T-helper 9 cell (primary cell): ENCODE data around the gene VKORC1.
A peak's percentile ranks its signal among the peaks of the same experiment; 100 is the strongest.
"Not testable (repeated sequence)": the region's sequence is repeated elsewhere in the genome, so short reads cannot be mapped to it uniquely, and the experiment has no call there.

ENCODE experiments used
- DNase-seq: peaks from one replicate; pipeline ENCODE4 v3.0.0-alpha.2; 2020
- total RNA-seq, 2 donors: gene quantifications; one replicate each; lab custom pipeline; 2026; lab: John Stamatoyannopoulos, UW

The VKORC1 gene
- 7.7 to 8.0 reads per million in 2 donors for total RNA-seq

DNA sequence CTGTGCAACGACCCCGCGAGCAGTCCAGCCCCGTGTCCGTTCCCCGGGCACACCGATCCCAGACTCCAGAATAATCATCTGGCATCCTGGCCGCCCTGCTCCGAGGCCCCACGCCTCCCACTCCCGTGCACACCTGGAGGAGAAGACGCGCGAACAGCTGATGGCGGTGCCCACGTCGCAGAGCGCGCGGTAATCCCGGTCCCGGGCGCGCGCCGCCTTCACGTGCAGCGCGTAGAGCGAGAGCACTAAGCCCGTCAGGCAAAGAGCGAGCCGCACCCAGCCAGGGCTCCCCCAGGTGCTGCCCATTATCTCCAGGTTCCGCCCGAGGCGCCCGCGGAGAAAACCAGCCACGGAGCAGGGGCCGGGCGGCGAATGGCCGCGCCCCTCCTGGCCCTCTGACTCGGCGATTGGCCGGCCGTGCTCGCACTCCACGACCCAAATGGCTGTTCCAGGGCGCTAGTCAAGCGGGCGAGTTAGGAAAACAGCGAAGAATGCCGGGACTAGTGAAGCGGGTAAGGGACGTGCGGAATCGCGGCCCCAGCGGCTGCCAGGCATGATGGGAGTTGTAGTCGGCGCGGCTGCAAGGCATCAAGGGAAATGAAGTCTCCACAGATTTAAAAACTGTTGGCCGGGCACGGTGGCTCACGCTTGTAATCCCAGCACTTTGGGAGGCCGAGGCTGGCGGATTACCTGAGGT is at the start of gene VKORC1:
VKORC1 (minus strand) TSS at position 374 of the 697 bp plus-strand sequence; CDS start at position 306, 68 bp downstream.
- peak; percentile 78 for DNase-seq

DNA sequence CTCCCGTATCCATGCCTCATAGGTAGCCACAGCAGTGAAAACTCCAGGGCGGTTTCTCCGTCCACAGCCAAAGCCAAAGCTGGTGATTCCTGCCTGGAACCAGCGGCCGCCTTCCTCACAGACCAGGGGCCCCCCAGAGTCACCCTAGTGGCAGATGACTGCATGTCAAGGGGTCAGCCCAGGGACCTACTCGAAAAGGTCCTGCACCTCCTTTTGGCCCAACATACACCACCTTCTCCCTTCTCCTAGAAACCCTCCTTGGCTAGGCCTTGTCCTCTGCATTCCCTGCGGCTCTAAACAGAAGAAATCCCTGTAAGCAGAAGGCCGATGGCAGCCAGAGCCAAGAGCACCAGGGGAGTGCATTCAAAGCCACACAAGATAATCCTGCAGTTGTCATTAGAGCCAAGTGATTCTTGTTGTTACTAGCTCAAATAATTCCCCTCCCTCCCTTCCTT is 49.1 kb upstream of the VKORC1 start:
- DNase-seq, result no peak

DNA sequence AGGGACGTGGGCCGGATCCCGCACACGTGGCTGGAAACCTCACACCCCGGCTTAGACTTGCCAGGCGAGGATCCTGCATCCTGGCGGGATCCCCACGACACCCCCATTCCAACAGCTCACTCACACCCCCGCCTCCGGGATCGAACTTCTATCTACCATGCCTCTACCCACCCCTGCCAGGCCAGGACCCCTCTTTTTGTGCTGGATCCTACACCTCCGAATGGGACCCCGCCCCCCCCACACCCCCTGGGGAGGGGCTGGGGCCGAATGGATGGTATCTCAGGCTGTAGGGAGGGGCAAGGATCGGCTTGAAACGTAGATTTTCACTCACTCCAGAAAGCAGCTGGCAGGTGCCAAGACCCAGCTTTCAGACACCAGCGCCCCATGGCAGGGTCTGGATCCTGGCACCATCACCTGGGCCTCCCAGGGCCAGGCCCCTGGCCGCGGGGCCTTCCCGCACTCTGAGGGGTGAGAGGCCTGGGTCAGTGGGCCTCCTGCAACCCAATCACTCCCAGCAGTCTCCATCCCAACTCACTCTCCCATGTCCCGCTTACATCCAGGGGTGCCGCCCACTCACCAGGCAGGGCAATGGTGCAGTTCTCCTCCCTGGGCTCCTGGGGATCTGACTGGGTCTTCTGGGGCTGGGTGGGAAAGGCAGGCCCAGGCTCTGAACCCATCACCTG is 48.6 kb upstream of the VKORC1 start:
- DNase-seq, result no peak

DNA sequence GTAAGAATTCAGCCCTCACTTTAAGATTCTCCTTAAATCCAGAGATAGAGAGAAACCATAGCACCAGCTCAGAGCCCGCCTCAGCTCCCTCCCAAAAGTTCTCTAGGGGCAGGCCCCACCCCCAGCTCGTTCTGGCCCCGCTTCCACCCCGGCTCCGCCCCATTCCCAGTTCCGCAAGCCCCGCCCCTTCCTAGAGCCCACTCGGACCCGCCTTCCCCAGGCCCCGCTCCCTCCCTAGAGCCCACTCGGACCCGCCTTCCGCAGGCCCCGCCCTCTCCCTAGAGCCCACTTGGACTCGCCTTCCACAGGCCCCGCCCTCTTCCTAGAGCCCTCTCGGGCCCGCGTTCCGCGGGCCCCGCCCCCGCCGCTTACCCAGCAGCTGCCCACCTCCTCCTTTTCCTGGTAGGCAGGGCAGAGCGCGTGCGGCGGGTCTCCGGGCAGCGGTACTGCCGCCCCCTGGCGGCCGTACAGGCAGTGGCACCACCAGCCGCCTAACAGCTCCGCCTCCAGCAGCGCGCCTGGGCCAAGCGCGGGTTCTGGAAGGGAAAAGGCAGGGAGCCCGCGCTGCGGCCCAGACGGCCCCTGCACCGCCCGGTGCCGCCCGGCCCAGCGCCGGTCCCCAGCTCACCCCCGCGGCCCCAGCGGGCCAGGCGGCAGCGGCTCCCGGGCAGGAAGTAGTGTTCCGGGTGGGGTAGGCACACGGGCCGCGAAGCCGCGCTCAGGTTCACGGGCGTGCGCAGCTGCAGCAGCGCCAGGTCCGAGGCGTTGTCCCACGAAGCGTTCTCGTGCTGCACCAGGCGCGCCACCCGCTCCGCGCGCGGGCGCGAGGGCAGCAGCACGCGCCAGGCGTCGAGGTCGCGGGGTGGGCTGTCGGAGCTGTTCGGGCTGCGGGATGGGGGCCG is 47.8 kb upstream of the VKORC1 start:
- peak; percentile 92 for DNase-seq

DNA sequence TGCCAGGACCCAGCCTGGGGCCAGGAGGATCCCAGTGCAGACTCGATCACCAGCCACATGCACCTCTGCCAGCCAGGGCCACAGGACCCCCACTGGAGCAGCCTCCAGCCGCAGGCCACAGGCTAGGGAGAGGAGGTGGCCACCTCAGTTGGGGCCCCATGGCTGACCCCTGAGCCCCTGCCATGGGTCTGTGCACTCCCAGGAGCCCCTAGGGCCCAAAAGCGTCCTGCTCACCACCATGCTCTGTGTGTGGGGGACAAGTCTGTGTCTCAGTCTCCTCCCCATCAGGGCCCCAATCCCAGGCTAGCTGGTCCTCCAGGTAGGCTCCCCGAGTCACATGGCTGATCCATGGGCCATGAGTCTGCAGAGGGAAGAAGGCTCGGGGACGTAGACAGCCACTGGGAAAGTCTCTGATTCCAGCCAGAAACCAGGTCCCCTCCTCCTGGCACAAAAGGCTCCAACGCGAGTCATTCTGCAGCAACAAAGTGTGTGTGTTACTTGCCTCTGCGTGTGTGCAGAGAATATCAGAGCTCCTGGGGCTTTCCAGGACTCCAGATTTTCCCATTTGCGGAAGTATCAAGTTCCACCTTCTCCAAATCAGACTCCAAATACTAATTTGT is 47.0 kb upstream of the VKORC1 start:
- no peak for DNase-seq

DNA sequence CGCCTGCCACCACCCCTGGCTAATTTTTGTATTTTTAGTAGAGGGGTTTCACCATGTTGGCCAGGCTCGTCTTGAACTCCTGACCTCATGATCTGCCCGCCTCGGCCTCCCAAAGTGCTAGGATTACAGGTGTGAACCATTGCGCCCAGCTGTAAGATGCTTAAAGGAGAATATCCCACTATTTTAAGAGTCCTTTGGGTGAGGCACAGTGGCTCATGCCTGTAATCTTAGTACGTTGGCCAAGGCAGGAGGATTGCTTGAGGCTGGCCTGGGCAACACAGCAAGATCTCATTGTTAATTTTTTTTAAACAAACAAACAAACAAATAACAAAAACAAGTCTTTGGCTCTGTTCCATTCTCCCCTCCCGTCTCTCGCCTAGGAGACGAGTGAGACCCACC is 46.5 kb upstream of the VKORC1 start:
- not testable (repeated sequence) for DNase-seq

DNA sequence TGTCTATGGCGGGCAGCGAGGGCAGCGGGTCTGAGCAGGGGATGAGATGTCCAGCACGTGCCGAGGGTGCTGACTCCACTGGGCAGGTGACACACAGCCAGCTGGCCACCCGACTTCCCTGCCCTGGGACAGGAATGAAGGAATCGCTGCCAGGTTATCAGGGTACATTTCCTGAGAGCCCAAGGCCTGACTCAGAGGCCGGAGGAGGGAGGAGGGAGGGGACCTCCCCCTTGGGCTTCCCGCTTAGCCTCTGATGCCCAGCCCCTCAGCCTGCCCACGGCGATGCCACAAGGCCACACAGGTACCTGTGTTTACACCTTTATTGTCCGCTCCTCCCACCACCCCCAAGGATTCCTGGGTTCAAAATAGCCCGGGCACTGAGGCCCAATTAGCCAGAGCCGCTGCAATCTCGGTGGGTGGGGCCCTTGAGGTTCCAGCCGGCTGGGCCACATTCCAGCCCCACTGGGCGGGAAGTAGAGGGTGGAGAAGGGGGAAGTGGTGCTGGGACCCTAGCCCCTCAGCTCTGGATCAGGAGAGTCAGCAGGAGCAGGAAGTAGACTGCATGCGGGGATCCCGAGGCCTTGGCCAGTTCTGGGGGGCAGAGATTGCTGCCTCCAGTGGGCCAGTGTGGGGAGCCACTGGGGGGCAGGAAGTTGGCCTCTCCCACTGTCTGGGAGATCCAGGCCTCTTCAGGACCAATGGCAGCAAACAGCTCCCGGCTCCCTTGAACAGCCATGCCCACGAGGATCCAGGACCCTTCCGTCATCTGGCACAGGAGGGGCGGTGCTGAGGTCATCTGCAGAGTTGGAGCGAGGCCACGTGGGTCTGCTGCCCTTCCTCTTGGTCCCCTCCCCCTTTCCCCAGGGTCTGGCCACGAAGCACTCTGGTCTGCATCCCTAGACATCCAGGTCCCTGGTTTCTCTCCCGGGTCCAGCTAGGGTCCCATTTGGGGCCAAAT is 44.3 kb upstream of the VKORC1 start:
- no peak for DNase-seq

DNA sequence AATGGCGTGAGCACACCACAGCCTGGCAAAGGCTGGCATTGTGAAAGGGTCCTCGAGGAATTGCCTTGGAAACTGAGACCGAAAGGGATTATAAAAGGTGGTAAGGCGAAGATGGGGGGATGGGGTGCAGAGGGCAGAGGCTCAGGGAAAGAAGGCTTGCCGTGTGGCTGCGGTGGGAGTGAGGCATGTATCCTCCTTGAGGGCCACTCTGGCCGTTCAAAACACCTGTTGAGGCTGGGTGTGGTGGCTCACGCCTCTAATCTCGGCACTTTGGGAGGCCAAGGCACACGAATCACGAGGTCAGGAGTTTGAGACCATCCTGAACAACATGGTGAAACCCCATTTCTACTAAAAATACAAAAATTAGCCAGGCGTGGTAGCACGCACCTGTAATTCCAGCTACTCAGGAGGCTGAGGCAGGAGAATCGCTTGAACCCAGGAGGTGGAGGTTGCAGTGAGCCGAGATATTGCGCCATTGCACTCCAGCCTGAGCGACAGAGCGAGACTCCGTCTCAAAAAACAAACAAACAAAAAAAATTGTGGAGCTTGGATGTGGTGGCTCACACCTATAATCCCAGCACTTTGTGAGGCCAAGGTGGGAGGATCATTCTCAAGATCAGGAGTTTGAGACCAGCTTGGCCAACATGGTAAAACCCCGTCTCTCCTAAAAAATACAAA is 42.4 kb upstream of the VKORC1 start:
- DNase-seq, result not testable (repeated sequence)

DNA sequence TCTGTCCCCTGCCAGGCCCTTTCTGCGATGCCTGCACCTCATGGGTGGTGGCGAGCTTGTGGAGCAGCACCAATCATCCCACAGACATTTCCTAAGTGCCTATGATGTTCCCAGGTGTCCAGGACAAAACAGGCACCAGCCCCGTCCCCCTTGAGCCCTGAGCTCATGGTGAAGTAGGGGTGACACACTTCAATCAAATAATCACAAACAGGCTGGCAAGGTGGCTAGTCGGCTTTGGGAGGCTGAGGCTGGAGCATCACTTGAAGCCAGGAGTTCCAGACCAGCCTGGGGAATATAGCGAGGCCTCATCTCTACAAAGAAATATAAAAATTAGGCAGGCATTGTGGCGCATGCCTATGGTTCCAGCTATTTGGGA is 41.7 kb upstream of the VKORC1 start:
- DNase-seq, result no peak

DNA sequence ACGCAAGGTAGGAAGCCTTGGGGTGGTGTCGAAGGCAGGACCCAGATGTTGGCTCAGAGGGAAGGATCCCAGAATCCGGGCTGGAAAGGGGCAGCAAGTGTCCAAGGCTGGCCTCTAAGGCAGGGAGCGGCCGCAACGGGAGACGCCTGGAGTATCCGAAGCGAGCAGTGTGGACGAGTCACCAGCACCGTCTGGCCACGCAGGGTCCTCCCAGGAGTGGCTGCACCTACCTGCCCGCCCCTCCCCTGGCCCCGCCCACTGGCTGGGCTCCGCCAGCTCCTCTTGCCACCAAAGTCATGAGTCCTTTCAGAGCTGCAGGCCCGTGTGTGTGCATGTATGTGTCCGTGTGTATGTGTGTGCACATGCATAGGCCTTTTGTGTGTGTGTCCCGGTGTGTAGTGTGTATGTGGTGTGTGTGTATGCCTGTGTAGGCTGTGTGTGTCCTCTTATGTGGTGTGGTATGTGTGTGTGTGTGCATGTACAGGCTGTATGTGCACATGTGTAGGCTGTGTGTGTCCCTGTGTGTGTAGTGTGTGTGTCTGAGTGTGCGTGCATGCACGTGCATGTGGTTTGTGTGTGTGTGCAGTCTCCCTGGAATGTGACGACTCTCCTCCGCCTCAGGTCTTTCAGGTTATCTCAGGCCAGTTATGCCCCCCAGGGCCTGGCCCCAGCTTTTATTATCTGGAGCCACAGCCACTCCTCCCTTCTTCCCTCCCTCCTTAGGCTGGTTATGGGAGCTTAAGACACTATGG is 41.1 kb upstream of the VKORC1 start, which contains the start of gene PRSS8:
PRSS8 (minus strand) TSS at position 193 of the 752 bp plus-strand sequence. CDS start 229 bp downstream, outside the sequence.
- no peak for DNase-seq

DNA sequence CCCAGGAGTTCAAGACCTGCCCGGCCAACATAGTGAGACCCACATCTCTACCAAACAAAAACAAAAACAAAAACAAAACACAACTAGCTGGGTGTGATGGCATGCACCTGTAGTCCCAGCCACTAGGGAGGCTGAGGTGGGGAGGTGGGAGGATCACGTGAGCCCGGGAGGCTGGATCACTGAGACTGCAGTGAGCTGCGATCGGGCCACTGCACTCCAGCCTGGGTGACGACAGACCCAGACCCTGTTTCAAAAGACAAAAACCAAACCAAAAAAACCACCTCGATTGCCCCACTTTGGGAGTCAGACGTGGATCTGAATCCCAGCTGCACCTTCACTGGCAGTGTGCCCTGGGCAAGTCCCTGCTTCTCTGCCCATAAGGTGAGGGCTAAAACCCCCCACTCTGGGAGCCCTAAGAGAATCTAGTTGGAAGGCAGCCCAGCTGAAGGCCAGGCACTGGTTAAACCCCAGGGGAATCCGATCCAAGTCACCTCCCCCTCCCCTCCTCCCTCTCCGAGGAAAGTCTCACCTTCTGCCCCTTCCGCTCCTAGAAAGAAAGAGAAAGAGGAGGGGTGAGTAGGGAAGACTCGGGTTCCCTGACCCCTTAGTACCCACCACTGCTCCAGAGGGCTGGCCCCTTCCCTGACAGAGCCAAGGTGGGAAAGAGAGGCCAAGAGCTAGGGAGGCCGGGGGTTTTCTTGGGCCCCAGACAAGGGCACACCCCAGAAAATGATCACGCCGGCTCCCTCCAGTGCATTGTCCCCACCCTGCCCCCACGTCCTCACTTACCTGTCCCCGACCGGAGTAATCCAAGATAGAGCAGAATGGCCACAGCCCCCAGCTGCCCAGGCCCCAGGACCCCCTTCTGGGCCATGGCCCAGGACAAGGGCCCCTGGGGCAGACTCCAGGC is 40.3 kb upstream of the VKORC1 start:
- no peak for DNase-seq

DNA sequence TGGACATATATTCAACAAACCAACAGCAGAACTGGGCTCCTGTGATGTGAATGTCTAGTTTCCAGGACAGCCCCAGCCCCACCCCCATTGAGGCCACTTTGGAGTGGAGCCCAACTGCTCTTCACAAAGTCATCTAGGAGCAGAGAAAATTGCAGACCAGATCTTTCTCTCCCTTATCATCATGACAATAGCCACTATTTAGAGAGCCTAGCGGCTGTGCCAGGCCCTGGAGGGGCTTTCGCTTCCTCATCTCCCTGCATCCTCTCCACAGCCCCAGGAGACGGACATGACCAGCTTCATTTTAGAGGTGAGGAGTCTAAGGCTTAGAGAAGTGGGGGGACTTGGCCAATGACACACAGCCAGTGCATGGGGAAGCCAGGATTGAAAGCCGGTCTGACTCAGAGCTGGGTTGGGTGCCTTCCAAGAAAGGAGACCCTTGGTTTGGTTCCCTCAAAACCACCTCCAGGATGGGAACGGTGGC is 39.5 kb upstream of the VKORC1 start:
- no peak for DNase-seq

DNA sequence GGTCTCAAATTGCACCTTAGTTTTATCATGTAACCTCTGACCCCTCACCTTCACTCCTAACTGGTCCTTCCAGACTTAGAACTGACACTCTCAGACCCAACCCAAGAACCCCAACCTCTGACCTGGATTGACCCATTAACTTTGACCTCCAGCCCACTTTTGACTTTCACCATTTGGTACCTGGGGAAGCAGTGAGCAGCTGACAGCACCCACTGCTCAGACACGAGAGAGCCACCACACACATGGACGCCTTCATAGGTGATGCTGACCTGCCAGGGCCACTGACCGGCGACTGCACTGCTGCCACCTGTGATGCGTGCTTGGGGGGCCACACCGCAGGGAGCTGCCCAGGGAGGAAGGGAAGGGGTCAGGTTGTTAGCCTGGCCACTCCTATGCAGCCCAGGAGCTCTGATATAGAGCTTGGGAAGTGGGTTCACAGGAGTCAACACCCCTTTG is 38.5 kb upstream of the VKORC1 start:
- no peak for DNase-seq

DNA sequence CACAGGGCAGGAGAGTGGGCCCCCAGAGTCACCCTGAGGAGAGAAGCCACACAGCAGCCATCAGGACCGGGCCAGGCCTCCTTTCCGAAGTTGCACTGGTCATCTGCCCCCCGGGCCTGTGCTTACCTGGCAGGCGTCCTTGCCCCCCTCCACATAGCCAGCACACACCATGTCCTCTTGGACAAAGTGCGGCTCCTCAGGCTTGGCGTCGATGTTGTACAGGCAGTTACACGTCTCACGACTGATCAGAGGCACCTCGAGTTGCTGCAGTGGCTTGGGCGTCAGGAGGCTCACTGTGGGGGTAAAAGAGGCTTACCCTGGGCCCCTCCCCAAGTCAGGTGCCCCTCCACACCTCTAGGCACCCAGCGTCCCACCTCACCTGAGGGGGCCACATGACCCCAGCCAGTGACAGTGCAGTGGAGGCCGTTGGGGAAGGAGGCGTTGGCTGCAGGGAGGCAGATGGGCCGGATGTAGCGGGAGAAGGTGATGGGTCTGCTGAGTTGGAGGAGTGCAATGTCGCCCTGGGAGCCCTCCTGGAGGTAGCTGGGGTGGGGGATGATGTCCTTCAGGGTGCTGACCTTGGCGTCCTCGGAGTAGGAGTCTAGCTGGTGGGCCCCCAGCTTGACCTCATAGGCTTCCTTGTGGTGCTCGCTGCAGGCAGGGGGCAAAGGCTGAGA is 37.8 kb upstream of the VKORC1 start:
- no peak for DNase-seq

DNA sequence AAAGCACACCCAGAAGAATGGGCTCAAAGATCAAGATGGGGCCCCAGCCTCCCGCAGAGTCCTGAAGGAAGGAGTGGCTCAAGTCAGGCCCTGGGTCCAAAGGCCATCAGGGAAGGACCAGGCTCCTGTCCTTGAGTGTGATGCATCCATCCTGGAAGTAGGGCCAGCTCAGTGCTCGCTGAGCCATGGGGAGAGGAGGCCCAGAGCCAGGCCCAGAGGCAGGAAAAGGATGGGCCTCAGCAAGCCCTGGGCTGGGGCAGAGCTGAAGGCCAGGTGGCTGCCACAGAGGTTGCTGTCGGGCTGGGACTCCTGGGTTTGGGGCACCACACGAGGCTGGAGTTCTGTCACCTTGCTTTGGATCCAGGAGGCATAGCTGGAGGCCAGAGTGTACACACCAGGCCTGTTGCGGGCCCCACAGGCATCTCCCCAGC is 37.3 kb upstream of the VKORC1 start:
- no peak for DNase-seq

DNA sequence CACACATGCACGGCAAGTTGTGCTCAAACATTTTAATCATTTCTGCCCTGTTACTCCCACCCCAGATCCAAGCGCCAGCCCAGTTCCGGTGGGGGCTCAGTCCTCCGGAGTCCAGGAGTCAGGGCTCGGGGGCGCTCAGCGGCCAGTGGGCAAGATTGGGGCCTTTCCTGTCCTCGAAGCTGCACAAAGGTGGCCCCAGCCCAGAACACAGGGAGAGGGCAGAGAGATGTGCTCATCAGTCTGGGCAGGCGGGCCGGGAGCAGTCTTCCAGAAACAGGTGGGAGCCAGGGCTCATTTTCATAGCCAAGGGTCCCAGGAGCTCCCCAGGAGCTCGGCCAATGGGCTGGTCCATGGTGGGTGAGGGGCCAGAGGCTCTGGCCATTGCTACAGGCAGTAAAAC is 36.8 kb upstream of the VKORC1 start:
- no peak for DNase-seq

DNA sequence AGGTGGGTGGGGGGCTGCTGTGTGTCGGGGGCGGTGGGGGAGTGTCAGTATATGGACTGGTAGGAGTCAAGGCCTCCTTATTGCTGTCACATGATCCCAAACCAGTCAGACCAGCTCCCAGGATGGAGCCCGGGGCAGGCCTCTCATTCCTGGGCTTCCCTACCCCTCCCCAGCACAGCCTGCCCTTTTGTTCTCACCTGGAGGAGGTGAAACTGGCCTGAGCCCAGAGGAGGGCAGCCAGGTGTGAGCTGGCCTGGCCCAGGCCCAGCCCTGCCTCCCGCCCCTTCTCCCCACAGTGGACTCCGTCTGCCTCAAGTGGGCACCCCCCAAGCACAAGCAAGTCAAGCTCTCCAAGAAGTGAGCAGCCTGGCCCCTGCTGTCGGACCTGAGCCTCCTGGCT is 36.3 kb upstream of the VKORC1 start:
- DNase-seq, result no peak

DNA sequence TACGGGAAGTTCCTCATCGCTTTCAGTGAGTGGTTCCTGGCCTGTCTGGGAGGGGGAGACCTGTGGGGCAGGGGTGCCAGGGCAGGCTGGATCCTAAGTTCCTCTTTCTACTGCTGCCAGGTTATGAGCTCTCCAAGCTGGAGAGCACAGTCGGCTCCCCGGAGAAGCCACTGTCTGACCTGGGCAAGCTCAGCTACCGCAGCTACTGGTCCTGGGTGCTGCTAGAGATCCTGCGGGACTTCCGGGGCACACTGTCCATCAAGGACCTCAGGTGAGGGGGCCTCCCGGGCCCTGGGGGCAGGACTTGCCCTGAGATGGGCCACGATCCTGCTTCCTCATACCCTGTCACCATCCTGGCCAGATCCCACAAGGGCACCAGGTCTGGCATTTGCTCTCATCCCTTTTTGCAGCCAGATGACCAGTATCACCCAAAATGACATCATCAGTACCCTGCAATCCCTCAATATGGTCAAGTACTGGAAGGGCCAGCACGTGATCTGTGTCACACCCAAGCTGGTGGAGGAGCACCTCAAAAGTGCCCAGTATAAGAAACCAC is 35.8 kb upstream of the VKORC1 start:
- DNase-seq, result no peak
